IMR-90 (cell line): Measurements from ENCODE around the gene COMMD1. TPM values are rescaled to one million over a fixed set of nuclear protein-coding genes. Genes with fewer than 3 reads are reported as not detected.

Source experiments
- ATAC-seq: fragments of 200-7000 bp; cut with Tn5 transposase; 2 replicates; pipeline ENCODE4 v1.9.1; 2020; ENCODE audit warnings: low read depth, mild to moderate bottlenecking, moderate library complexity
- BruUV-seq: library from RNA; stranded (reverse); fragments of 400-500 nt; replicated peaks from 2 replicates; lab custom pipeline; 2021; lab: Mats Ljungman, UMichigan
- CTCF ChIA-PET: fragments of 300-600 bp; formaldehyde crosslinking; extraction: SDS; loops from one replicate; lab custom pipeline; 2021; ENCODE audit warnings: antibody characterized with exemption; lab: Yijun Ruan, JAX
- POLR2A ChIA-PET: fragments of 300-600 bp; sonication (Branson Sonifier 250); formaldehyde crosslinking; loops from one replicate; lab custom pipeline; 2022; ENCODE audit warnings: antibody characterized with exemption; ENCODE audit not compliant: unreplicated experiment; lab: Charles Lee
- DNase-seq: peaks from one replicate; pipeline ENCODE4 v3.0.0; 2013
- H2AFZ ChIP-seq: replicated peaks from 2 replicates; pipeline ENCODE3; 2013; ENCODE audit warnings: low read length, mild to moderate bottlenecking; ENCODE audit not compliant: poor library complexity
- H2AK5ac ChIP-seq: 2 replicates; pipeline ENCODE4 v1.6.1; 2013; ENCODE audit warnings: low read depth, low read length, inconsistent platforms
- H2AK9ac ChIP-seq: replicated peaks from 2 replicates; pipeline ENCODE3; 2013; ENCODE audit warnings: mild to moderate bottlenecking, low read depth, low read length, moderate library complexity; ENCODE audit not compliant: poor library complexity
- H2BK120ac ChIP-seq: 2 replicates; pipeline ENCODE4 v1.6.1; 2013; ENCODE audit warnings: low read depth, low read length, inconsistent platforms
- H2BK15ac ChIP-seq: 3 replicates; pipeline ENCODE4 v1.6.1; 2013; ENCODE audit warnings: low read depth, low read length, inconsistent platforms
- H2BK20ac ChIP-seq: 2 replicates; pipeline ENCODE4 v1.6.1; 2013; ENCODE audit warnings: low read depth, mild to moderate bottlenecking, inconsistent platforms, low read length, moderate library complexity
- H2BK5ac ChIP-seq: 2 replicates; pipeline ENCODE4 v1.6.1; 2013; ENCODE audit warnings: mild to moderate bottlenecking, low read depth, low read length, inconsistent platforms; ENCODE audit not compliant: poor library complexity, severe bottlenecking
- H3K14ac ChIP-seq: replicated peaks from 2 replicates; pipeline ENCODE4 v1.6.1; 2013; ENCODE audit warnings: low read depth, low read length, inconsistent platforms
- H3K18ac ChIP-seq: 2 replicates; pipeline ENCODE4 v1.6.1; 2013; ENCODE audit warnings: low read depth, low read length, control low read depth
- H3K23ac ChIP-seq: 2 replicates; pipeline ENCODE4 v1.6.1; 2013; ENCODE audit warnings: low read depth, low read length, inconsistent platforms
- H3K27ac ChIP-seq: 2 replicates; pipeline ENCODE4 v1.5.1; 2013; ENCODE audit warnings: mild to moderate bottlenecking, control low read depth, low read length; ENCODE audit not compliant: insufficient read depth
- H3K27me3 ChIP-seq: 2 replicates; pipeline ENCODE4 v1.6.1; 2013; ENCODE audit warnings: low read length; ENCODE audit not compliant: control insufficient read depth, insufficient read depth
- H3K36me3 ChIP-seq: 2 replicates; pipeline ENCODE4 v1.6.1; 2013; ENCODE audit warnings: low read length, mixed read lengths; ENCODE audit not compliant: control insufficient read depth, insufficient read depth
- H3K4ac ChIP-seq: 2 replicates; pipeline ENCODE4 v1.6.1; 2013; ENCODE audit warnings: low read depth, low read length, inconsistent platforms
- H3K4me1 ChIP-seq: 2 replicates; pipeline ENCODE4 v1.6.1; 2013; ENCODE audit warnings: low read length, mixed read lengths; ENCODE audit not compliant: control insufficient read depth, insufficient read depth
- H3K4me2 ChIP-seq: 2 replicates; pipeline ENCODE4 v1.6.1; 2013; ENCODE audit warnings: low read depth, mild to moderate bottlenecking, control low read depth, low read length, moderate library complexity
- H3K4me3 ChIP-seq: 2 replicates; pipeline ENCODE4 v1.5.1; 2013; ENCODE audit warnings: low read depth, mild to moderate bottlenecking, control low read depth, low read length, moderate library complexity; ENCODE audit not compliant: insufficient read depth
- H3K56ac ChIP-seq: 2 replicates; pipeline ENCODE4 v1.6.1; 2013; ENCODE audit warnings: low read length, inconsistent platforms; ENCODE audit not compliant: insufficient read depth; ENCODE audit errors: extremely low read depth
- H3K79me1 ChIP-seq, 2 experiments: 2 replicates each; pipeline ENCODE4 v1.6.1; 2013; ENCODE audit warnings: low read length in 2 of 2, inconsistent platforms in 1 of 2, low read depth in 1 of 2
- H3K9ac ChIP-seq: 2 replicates; pipeline ENCODE4 v1.6.1; 2013; ENCODE audit warnings: low read depth, low read length, control low read depth
- H3K9me1 ChIP-seq: 2 replicates; pipeline ENCODE4 v1.6.1; 2013; ENCODE audit warnings: low read length, inconsistent platforms; ENCODE audit not compliant: insufficient read depth
- H3K9me3 ChIP-seq: 2 replicates; pipeline ENCODE4 v1.6.1; 2013; ENCODE audit warnings: low read length; ENCODE audit not compliant: control insufficient read depth, insufficient read depth
- H4K20me1 ChIP-seq: 2 replicates; pipeline ENCODE4 v1.6.1; 2013; ENCODE audit warnings: low read length, inconsistent platforms; ENCODE audit not compliant: insufficient read depth
- H4K5ac ChIP-seq: 2 replicates; pipeline ENCODE4 v1.6.1; 2013; ENCODE audit warnings: mild to moderate bottlenecking, low read depth, low read length, control low read depth
- H4K8ac ChIP-seq, 2 experiments: 2 replicates each; pipeline ENCODE4 v1.6.1; 2013; ENCODE audit warnings: low read depth in 2 of 2, low read length in 2 of 2, control low read depth in 1 of 2, inconsistent platforms in 1 of 2
- H4K91ac ChIP-seq: 2 replicates; pipeline ENCODE4 v1.6.1; 2013; ENCODE audit warnings: low read depth, low read length, inconsistent platforms; ENCODE audit not compliant: insufficient read depth
- BHLHE40 ChIP-seq: fragments of 150-350 bp; IDR thresholded peaks from 2 replicates; pipeline ENCODE4 v1.6.1; 2016; ENCODE audit warnings: mild to moderate bottlenecking, low read depth, low read length
- CHD1 ChIP-seq: IDR thresholded peaks from 2 replicates; pipeline ENCODE4 v1.6.1; 2012; ENCODE audit warnings: low read depth, low read length, improper control_type of control experiment
- CTCF ChIP-seq: conservative IDR thresholded peaks from 2 replicates; pipeline ENCODE4 v1.5.1; 2012; ENCODE audit warnings: mild to moderate bottlenecking, low read depth, low read length, improper control_type of control experiment
- ELK1 ChIP-seq: fragments of 150-350 bp; IDR thresholded peaks from 2 replicates; pipeline ENCODE4 v1.6.1; 2016; ENCODE audit warnings: low read depth, mild to moderate bottlenecking, low read length, moderate library complexity, borderline replicate concordance
- FOS ChIP-seq: fragments of 150-350 bp; IDR thresholded peaks from 2 replicates; pipeline ENCODE4 v1.6.1; 2016; ENCODE audit warnings: low read depth, low read length
- MAFK ChIP-seq: IDR thresholded peaks from 2 replicates; pipeline ENCODE4 v1.6.1; 2012; ENCODE audit warnings: low read depth, low read length, improper control_type of control experiment
- MAZ ChIP-seq: IDR thresholded peaks from 2 replicates; pipeline ENCODE4 v1.6.1; 2012; ENCODE audit warnings: low read depth, mild to moderate bottlenecking, low read length, improper control_type of control experiment, moderate library complexity, borderline replicate concordance
- MXI1 ChIP-seq: IDR thresholded peaks from 2 replicates; pipeline ENCODE4 v1.6.1; 2012; ENCODE audit warnings: low read depth, mild to moderate bottlenecking, low read length, moderate library complexity, borderline replicate concordance
- NFE2L2 ChIP-seq: fragments of 150-350 bp; IDR thresholded peaks from 2 replicates; pipeline ENCODE4 v1.6.1; 2016; ENCODE audit warnings: low read depth, mild to moderate bottlenecking, low read length
- POLR2A ChIP-seq: IDR thresholded peaks from 2 replicates; pipeline ENCODE4 v1.6.1; 2012; ENCODE audit warnings: mild to moderate bottlenecking, low read depth, low read length
- RAD21 ChIP-seq: IDR thresholded peaks from 2 replicates; pipeline ENCODE4 v1.6.1; 2012; ENCODE audit warnings: low read length, improper control_type of control experiment
- RCOR1 ChIP-seq: IDR thresholded peaks from 2 replicates; pipeline ENCODE4 v1.6.1; 2012; ENCODE audit warnings: mild to moderate bottlenecking, low read length, improper control_type of control experiment; ENCODE audit not compliant: insufficient replicate concordance
- SMC3 ChIP-seq: fragments of 150-350 bp; IDR thresholded peaks from 2 replicates; pipeline ENCODE4 v1.6.1; 2016; ENCODE audit warnings: low read depth, mild to moderate bottlenecking, antibody characterized with exemption, low read length, moderate library complexity
- USF2 ChIP-seq: fragments of 150-350 bp; IDR thresholded peaks from 2 replicates; pipeline ENCODE4 v1.6.1; 2017; ENCODE audit warnings: mild to moderate bottlenecking, antibody characterized with exemption, low read length, low read depth
- WGBS, 2 experiments: methylation state at CpG; one replicate each; pipeline versions ENCODE4 v1.1.5 to v1.1.7; 2013; ENCODE audit warnings: missing lambda C conversion rate in 2 of 2; ENCODE audit not compliant: insufficient read length in 1 of 2; ENCODE audit errors: extremely low coverage in 2 of 2; 5-methylcytosine and 5-hydroxymethylcytosine counted together
- dilution Hi-C: fragments of 300-500 bp; cut with HindIII; formaldehyde crosslinking; loops from one replicate; pipeline ENCODE4 v1.14.3; 2018; ENCODE audit warnings: low sequenced_read_pairs; ENCODE audit not compliant: unreplicated experiment
- in situ Hi-C: fragments of 300-500 bp; cut with MboI; formaldehyde crosslinking; loops from 3 replicates; pipeline ENCODE4 v1.14.3; 2019; ENCODE audit warnings: low sequenced_read_pairs, inconsistent platforms, mixed read lengths
- intact Hi-C: fragments of 100-400 bp; cut with micrococcal nuclease; formaldehyde crosslinking; loops from 2 replicates; pipeline ENCODE4 v1.10.0; 2022
- polyA plus RNA-seq, 3 experiments: library from polyadenylated mRNA; depleted of rRNA; stranded (reverse); fragments of >200 nt; gene quantifications; 2 replicates each; pipeline ENCODE4 v1.2.3, GENCODE V29; 2012; ENCODE audit warnings: low replicate concordance in 1 of 3
- total RNA-seq: library from RNA; depleted of rRNA; stranded (reverse); fragments of >200 nt; gene quantifications from 2 replicates; pipeline ENCODE4 v1.2.3, GENCODE V29; 2012

COMMD1 gene
- total and polyA plus RNA-seq, 2 of the 4 experiments (the other 2 are of a cell fraction): 42.8 to 60.4 TPM

- 100% methylated on average over 1 of the region's 7 CpGs; no CpG with 5 or more reads in 1 of the 2 experiments for WGBS, 2 experiments
- Histone ChIP-seq H3K9me3 (no peaks in the 10 kb centered on the region), H3K4ac (no peak overlapping the region), H3K4me2 (no peak overlapping the region), H2BK15ac (no peak overlapping the region), H3K27ac (no peak overlapping the region), H3K56ac (no peak overlapping the region), H3K4me3 (no peak overlapping the region), H3K79me1 (peaks cover 10 to 20% of the 10 kb centered on the region in 2 experiments; a peak in 3 of 4 replicates), H4K5ac (no peak overlapping the region; the same call in 1 of the 2 replicates), H3K4me1 (peaks cover 3% of the 10 kb centered on the region), H3K23ac (no peak overlapping the region), H2BK5ac (no peak overlapping the region), H4K91ac (peak overlapping the region; percentile 21; the same call in 1 of the 2 replicates), H2AK5ac (no peak overlapping the region), H4K8ac (no peak overlapping the region), H3K9ac (no peak overlapping the region), H3K27me3 (no peaks in the 10 kb centered on the region), H2AK9ac (no peak overlapping the region), H2AFZ (no peak overlapping the region), H3K18ac (no peak overlapping the region), H2BK120ac (no peak overlapping the region), H4K20me1 (peaks cover 6% of the 10 kb centered on the region; the same call in 1 of the 2 replicates), H3K9me1 (peaks cover 4% of the 10 kb centered on the region; the same call in 1 of the 2 replicates), H3K36me3 (no peaks in the 10 kb centered on the region), H3K14ac (no peak overlapping the region), H2BK20ac (no peak overlapping the region)
- CTCF ChIA-PET: no interaction called here
- ATAC-seq: no peak
- dilution Hi-C loops: no loop called here
- POLR2A ChIA-PET: no interaction called here
- intact Hi-C loops: no loop called here
- DNase-seq: no peak
- in situ Hi-C loops: no loop called here
- no TSS peak for BruUV-seq
- TF ChIP-seq MXI1: no peak
- TF ChIP-seq RCOR1: no peak
- no peak for TF ChIP-seq BHLHE40
- TF ChIP-seq SMC3: no peak
- TF ChIP-seq CHD1: no peak
- TF ChIP-seq RAD21: no peak
- TF ChIP-seq NFE2L2: no peak
- TF ChIP-seq MAZ: no peak
- no peak for TF ChIP-seq USF2
- TF ChIP-seq POLR2A: no peak
- TF ChIP-seq CTCF: no peak
- TF ChIP-seq FOS: no peak
- no peak for TF ChIP-seq ELK1
- no peak for TF ChIP-seq MAFK
Measured at GRCh38 chr2:61959381-61960293, 54.2 kb downstream of the COMMD1 start.
